Uterus (tissue), 2 donors: ENCODE data around the gene FERMT3.
A peak's percentile ranks its signal among the peaks of the same experiment; 100 is the strongest.

Experiments
- POLR2A ChIP-seq, 2 donors: fragments of 450-650 bp; IDR thresholded peaks; one replicate each; pipeline ENCODE4 v1.6.1; 2016; ENCODE audit warnings: antibody characterized with exemption in 2 of 2, mild to moderate bottlenecking in 1 of 2, moderate library complexity in 1 of 2
- TF ChIP-seq, protein P1 (sequence below), 4 experiments: fragments of 200-600 bp in 2 of 4; fragments of 450-650 bp in 2 of 4; sonication (generic) in 2 of 4; IDR thresholded peaks; one replicate each; pipeline ENCODE4 v1.5.1; 2016 to 2019; ENCODE audit warnings: antibody characterized with exemption in 4 of 4, mild to moderate bottlenecking in 2 of 4, moderate library complexity in 1 of 4

GRCh38 chr11:64268025-64268892, 61.7 kb downstream of the FERMT3 start:
- TF ChIP-seq, protein P1, sequence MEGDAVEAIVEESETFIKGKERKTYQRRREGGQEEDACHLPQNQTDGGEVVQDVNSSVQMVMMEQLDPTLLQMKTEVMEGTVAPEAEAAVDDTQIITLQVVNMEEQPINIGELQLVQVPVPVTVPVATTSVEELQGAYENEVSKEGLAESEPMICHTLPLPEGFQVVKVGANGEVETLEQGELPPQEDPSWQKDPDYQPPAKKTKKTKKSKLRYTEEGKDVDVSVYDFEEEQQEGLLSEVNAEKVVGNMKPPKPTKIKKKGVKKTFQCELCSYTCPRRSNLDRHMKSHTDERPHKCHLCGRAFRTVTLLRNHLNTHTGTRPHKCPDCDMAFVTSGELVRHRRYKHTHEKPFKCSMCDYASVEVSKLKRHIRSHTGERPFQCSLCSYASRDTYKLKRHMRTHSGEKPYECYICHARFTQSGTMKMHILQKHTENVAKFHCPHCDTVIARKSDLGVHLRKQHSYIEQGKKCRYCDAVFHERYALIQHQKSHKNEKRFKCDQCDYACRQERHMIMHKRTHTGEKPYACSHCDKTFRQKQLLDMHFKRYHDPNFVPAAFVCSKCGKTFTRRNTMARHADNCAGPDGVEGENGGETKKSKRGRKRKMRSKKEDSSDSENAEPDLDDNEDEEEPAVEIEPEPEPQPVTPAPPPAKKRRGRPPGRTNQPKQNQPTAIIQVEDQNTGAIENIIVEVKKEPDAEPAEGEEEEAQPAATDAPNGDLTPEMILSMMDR (IDR thresholded peaks at IDR 0.05): peak in 1 of 4 experiments; percentile 32
- TF ChIP-seq POLR2A (IDR thresholded peaks at IDR 0.05): no peak
